Measurements from ENCODE around the gene FAU.

Gene FAU

DNA sequence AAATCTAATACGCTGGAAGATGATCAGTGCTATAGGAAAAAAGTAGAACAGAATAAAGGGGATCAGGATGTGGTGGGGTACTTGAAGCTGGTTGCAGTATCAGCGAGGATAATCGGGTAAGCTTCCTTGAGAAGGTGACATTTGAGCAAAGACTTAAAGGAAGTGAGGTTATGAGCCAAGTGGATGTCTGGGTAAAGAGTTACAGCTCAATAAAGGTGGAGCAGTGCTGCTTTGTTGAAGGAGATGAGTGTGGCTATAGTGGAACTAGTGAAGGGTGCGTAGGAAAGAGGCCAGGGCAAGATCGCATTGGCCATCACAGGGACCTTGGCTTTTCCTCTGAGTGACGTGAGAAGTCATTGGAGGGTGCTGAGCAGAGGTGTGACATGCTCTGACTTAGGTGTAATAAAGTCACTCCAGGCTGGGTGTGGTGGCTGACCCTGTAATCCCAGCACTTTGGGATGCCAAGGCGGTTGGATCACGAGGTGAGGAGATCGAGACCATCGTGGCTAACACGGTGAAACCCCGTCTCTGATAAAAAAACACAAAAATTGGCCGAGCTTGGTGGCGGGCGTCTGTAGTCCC, 14.7 kb upstream of the FAU start:
- DNase-seq: no peak

DNA sequence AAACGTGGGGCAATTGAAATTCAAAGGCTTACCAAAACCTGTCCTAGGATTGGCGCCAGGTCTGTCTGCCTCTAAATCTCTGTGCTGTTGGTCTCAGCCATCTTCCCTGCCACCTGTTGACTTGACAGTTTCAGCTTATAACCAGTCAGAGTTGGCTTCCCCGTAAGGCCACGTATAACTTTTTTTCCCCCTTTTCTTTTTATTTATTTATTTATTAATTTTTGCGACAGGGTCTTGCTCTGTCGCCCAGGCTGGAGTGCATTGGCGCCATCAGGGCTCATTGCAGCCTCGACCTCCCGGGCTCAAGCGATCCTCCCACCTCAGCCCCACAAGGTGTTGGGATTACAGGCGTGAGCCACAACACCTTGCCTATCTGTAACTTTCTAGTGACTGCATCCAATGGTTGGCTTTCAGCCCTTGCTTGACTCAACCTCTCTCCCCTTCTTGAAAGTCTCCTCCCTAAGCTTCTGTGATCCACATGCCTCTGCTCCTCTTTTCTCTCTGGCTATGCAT, 13.8 kb upstream of the FAU start:
- DNase-seq: no peak

DNA sequence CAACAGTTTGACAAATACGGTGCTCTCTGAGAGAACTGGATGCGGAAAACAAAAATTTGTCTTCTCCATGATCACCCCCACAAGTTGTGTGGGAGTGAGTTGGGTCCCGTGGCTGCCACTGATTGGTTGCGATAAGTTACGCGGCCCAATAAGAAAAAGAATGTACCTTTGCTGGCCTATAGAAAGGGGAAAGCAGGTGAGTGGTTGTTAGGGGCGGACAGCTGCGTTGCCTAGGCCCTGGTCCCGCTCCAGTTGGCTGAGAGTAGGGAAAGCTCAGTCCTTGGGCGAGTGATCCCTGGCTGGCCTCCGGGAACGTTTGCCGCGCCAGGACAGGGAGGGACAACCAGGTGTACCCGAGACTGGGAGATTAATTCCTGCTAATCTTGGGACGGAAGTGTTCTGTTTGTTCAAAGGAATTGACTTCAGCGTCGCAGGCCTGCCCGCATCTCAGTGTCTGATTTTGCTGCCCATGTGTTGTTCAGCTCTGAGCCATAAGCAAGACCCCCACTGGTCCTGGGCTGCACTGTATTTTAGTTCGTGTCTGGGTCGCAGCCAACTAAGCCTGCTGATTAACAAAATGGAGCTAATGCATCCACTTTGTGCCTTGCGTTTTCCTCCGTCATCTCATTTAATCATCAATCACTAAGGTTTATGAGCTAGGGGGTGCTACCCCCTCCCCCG, 13.2 kb upstream of the FAU start:
- DNase-seq: peak in 55 of 56 donors; percentile 56 to 94 (median 80)

DNA sequence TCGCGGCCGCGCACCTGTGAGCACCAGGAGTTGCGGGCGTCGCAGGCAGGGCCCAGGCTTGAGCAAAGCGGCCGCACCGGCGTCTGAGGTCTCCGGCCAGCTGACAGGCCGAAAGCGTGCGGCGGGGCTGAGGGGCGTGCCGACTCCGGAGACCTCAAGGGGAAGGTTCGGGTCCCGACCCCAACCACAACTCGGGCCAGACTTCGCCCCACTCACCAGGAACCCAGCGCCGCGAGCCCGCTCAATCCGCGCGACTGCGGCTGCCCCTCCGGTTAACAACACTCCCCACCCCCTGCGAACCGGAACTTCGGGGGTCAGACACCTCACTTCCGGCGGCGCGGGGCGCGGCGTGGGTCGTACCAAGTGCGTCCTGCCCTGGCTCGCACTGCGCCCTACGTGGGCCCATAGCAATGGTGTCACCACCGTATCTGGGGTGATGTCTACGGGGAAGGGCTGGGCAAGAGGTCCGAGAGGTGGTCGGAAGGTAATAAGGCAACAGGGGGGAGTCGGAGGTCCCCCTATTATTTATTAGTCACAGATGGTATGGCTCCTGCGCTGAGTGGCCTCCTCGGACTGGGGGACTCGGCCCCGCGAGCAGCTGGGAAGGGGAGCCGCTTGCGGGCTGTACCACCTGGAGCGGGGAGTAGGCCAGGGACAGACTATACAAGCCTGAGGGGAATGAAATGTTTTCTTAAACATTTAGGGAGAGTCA, 12.5 kb upstream of the FAU start, which contains the start of gene SYVN1:
TSS of gene SYVN1 (minus strand) at position 280 of the 712 bp plus-strand sequence. CDS start 918 bp downstream, outside the sequence.
- peak in 55 of 56 donors; percentile 65 to 96 (median 87) for DNase-seq

DNA sequence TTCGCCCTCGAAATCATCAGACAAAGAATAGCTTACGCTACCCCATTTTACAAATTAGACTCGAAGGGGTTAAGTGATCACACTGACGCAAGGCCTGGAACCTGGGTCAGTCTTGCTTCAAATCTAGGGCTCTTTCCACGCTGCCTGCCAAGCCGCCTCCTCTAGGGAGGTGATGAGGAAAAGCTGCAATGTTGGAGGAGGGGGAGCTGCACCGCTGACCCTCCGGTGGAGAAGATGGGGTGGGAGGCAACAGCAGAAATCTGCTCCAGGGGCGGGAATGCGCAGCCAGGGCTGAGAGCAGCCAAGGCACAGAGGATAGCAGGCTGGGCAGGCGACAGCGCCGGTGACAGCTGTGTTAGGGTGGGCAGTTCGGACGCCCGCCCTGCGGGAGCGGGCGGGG, 11.8 kb upstream of the FAU start:
- DNase-seq: no peak

DNA sequence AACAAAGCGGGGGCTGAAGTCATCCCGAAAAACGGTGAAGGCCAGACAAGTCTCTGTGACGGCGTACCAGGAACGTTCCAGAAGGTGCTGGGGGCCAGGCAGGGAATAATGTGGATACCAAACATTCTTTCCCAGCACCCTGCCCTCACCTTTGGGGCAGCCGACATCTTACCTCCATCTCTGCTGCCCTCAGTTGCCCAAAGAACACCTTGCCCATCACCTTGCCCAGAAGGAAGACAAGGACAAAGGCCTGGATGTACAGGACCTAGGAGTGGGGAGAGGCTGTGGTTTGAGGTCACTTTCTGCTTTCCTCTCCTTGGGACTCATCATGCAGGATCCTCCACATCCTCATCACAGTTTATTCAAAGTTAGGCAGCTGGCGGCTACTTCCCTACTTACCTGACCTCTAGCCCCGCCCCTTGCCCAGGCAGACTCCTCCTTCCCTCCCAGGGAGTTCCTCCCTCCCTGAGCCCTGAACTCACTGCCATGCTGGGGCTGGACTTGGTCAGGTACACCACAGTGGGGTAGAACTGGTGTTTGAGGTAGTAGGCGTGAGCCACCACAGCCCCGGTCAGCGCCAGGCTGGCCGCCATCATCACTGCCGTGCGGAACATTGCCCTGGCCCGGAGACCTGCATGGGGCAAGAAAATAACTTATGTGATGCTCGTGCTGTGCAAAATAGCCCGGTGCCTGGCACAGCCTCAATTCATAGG, 11.2 kb upstream of the FAU start:
- DNase-seq: no peak

DNA sequence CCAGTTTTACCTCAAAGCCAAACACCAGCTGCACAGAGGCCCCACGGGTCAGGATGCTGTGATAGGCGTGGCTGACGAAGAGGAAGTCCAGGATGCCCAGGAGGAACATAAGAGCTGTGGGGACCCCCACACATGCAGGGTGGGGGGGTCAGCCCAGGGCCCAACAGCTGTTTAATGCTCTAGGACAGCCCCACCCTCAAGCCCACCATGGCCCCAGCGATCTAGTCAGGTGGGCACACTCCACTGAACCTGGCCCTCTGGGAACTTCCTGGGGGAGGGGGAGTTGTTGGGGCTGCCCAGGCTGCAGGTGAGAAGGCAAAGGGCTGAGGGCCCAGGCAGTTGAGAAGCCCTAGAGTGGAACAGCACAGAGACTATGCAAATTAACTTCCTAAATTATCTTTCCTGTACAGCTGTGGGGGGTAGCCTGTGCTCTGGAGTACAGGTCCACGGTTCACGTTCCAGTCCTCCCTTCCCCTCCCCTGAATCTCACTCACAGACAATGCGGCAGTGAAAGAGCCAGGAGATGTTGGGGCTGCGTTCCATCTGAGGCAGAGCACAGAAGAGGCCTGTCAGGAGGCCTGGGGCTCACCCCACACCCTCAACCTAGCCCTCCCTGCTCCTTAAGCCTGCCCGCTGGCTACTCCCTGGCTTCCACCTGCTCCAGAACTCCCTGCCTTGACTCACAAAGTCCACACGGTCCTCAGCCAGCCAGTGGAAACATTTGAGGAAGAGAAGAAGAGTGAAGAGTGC, 10.5 kb upstream of the FAU start:
- DNase-seq: no peak

DNA sequence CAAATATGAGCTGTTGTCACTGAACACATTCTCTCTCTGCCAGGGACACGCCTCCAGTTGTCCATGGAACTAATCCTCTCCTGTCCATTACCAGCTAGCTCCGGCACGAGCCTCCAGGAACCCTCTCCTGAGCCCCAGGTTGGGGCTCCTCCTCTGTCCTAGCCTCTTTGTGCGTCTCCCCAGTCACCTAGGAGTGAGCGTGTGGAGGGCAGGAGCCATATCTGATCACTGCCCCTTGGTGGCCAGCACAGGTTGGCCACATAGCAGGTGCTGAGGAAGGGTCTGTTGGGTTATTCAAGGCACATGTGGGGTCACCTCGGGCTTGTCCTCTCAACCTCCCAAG, 9.9 kb upstream of the FAU start:
- DNase-seq: no peak

DNA sequence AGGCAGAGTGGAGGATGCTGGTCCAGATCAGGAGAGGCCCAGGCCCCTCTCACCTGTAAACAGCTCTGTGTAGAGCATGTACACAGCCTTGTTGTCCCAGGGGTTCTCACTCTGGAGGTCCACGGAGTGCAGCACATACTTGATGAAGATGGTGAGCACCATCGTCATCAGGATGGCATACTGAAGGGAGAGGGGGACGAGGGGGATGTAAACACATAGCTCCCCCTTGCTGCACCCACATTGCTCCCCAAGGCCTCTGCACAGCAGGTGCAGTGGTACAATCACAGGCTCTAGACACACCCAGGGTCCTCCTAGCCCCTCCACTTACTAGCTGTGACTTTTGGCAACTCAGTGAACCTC, 9.5 kb upstream of the FAU start:
- DNase-seq: no peak

DNA sequence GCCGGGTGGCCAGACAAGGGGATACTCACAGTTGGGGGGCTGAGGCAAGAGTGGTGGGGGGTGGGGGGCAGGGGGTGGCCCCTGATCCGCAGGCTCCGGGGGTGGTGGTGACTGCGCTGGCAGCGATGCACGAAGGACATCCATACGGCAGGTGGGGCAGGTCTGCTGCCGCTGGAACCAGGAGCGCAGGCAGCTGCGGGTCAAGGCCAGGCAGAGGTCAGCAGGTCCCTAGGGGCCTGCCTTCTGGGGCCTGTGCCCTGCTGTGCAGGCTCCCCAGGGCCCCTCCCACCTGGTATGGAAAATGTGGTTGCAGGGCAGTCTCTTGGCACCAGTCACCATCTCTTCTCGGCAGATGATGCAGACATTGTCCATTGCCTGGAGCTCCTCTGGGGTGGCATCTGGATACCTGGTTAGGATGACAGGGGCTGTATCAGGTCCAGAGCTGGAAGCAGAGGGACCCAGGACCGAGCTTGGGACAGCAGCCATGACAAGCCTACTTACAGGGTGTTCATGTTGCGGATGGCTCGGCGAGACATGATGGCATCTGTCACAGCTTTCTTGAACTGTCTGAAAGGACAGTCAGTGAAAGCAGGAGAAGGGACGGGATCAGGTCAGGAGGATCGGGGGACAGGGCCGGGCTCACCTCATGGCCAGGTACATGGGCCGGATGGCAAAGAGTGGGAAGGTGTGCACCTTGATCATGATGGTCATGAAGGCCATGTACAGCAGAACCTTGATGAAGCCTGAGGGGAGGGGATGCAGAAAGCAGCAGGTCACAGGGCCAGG, 8.9 kb upstream of the FAU start:
- no peak for DNase-seq

DNA sequence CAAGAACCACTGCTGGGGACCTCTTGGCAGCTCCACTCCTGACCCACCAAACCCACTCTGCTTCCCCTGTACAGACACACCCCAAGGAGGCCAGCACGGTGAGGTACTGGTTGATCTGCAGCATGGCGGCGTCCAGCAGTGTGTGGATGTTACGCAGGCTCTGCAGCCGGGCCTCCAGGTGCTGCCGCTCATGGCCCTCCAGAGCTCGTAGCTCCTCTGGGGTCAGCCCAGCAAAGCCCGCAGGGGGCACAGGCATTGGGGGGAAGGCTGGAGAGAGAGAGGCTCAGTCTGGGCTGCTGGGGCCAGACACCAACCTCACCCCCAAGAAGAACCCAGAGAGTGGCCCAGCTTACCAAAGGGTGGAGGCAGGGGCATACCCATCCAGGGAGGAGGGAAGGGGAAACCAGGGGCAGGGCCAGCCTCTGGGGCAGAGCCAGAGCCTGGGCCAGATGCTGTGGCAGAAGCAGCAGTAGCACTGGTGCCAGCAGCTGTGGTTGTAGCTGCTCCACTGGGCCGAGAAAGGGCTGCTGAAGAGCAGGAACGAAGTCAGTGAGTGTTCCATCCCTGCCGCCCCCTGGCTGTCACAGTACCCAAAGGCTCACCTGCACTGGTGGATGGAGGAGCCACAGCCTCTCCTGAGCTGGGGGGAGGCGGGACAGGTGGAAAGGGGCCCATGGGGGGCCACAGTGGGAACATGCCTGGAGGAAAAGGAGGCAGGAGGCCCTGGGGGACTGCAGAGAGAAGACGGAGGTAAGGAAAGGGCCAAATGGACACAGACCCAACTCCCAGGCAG, 7.9 kb upstream of the FAU start:
- DNase-seq: no peak

DNA sequence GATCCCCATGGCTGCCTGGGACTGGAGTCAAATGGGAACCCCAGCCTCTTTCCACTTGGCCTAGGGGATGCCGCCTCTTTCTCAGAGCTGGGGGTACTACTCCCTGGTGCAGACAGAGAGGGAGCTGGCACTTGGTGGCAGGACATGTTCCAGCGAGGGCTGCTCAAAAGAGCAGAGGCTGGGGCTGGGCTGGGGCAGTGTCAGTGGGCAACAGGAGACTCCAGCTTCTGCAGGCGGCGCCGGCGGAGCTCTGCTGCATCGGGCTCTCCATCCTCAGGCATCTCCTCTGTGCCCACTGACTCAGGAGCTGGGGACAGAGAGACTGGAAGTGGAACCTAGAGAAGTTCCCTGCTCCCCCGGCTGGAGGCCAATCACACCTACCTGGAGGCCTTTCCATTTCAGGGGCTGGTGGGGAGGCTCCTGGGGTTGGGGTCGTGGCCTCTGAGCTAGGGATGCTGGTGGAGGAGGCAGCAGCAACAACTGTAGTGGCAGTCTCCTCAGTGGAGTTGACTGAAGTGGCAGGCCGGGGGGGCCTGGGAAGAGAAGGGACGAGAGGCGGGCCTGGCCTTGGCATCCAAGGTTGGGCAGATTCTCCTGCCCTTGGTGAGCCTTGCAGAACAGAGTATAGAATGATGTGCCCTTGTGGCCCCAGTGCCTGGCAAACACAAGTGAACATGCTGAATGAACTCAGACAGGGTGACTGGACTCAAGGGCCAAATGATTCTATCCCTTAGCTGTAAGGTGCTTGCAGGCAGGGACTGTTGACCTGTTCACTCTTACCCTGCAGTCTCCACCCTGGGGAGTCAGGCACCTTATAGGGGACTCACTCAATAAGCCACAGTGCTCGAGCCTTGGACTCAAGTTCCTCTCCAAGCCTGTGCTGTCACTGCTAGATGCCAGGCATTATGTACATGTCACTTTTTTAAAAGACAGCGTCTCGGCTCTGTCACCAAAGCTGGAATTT, 6.5 kb upstream of the FAU start:
- DNase-seq: no peak

DNA sequence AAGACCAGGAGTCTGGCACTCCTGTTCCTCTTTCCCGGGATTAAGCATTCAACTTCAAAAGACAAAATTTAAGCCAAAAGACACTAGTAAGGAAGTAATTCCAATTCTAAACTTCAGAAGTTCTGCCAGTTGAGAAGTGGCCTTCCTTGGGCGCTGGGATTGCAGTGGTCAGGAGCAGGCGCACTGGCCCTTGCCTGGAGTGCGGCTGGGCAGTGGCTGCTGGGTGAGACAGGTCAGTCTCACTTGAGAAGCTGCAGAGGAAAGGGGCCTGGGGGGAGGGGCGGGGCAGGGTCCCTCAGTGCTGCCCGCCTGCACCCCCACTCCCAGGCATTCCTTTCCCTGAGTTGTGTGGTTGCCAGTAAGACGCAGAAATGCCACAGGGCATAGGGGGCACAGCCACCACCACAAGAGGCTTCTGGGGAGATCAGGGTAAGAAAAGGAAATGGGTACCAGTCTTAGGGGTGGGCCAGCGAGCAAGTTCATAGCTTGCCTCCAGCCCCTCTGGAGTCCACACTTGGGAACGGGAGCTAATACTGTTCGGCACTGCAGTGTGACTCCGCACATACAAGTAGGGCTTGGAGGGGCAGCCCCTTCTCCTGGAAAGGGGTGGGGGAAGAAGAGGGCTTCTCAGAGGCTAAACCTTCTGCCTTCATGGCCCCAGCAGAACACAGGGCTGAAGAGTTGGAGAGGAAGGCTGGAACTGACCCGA, 5.7 kb upstream of the FAU start:
- DNase-seq: no peak

DNA sequence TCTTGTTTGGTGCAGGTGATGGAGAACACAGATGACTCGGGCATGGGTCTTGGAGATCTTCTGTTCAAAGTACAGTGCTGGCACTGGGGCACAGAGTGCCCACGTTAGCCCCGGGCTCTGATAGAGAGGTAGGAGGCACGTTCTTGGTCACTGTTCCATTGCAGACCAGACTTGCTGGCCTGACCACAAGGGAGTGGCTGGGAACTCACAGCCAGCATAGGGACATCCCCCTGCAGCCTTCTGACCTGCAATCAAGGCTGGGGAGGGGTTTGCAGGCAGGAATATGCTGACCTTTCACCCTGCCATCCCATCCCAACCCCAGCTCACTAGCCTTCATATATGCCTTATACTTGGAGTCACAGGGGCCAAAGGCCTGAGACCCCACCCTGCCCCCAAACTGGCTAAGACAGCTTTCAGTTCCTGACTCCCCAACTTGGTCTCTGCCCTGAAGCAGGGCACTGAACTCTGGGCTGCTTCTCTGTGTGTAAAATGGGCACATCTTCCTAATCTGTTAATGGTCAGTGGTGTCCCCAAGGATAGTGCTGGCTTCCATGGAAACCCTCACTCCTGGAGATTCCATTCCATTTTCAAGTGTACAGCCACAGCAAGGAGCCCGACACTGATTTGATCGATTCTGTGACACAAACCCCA, 4.8 kb upstream of the FAU start:
- DNase-seq: no peak

DNA sequence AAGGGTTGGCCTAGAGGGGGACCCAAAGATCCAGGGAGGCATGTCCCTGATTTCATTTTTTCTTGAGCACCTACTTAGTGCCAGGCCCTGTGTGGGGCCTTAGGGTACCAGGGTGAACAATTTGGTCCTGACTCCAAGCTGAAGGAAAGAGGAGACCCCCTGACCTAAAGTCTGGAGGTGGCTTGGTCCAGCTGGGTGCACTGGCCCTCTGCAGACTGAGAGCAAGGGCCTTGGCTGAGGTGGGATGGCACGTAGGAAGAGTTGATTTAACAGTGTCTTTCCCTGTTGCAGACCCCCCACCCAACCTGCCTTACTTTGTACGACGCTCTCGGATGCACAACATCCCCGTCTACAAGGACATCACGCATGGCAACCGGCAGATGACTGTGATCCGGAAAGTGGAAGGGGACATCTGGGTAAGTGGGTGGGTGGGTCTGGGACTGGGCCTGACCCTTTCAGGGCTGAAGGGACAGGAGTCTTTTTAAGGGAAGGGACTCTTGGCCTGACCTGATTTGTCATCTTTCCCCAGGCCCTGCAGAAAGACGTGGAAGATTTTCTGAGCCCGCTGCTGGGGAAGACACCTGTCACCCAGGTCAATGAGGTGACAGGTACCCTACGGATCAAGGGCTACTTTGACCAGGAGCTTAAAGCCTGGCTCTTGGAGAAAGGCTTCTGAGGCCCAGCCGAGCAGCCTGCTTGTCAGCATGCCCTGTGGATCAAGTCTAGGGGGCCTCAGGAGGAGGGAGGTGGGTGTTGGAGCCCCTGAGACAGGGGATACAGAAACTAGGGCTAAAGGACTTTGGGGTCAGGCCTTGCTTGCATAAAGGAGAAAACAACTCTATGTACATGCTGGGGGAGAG, 3.5 kb upstream of the FAU start:
- DNase-seq: no peak

All from amygdala (tissue), 56 donors.